H1 (cell line): ENCODE data around the gene ORMDL1. TPM values are rescaled to one million over a fixed set of nuclear protein-coding genes. Genes with fewer than 3 reads are reported as not detected.

Experiments used
- CTCF ChIA-PET: fragments of 300-600 bp; sonication (Branson Sonifier 250); formaldehyde crosslinking; loops from one replicate; lab custom pipeline; 2021; ENCODE audit not compliant: partially characterized antibody; lab: Charles Lee
- POLR2A ChIA-PET: fragments of 300-600 bp; sonication (Branson Sonifier 250); formaldehyde crosslinking; loops from one replicate; lab custom pipeline; 2021; ENCODE audit warnings: inconsistent platforms; ENCODE audit not compliant: partially characterized antibody; lab: Charles Lee
- DNase-seq, 2 experiments: peaks; one replicate each; pipeline versions ENCODE4 v3.0.0 to v3.0.0-alpha.2; 2010 to 2022; ENCODE audit warnings: low spot score in 2 of 2, low read depth in 1 of 2, mixed read lengths in 1 of 2
- FAIRE-seq: peaks from 2 replicates; lab custom pipeline; 2011; peaks lifted over from hg19 to GRCh38; lab: Jason Lieb, UNC
- H2AFZ ChIP-seq: 2 replicates; pipeline ENCODE4 v1.8.1; 2012; ENCODE audit warnings: low read length, inconsistent platforms
- H2AK5ac ChIP-seq: 2 replicates; pipeline ENCODE4 v1.6.1; 2013; ENCODE audit warnings: low read depth, low read length
- H2BK120ac ChIP-seq: replicated peaks from 2 replicates; pipeline ENCODE3; 2013; ENCODE audit warnings: low read depth, low read length, inconsistent platforms
- H2BK12ac ChIP-seq: 2 replicates; pipeline ENCODE4 v1.6.1; 2013; ENCODE audit warnings: low read depth, low read length
- H2BK15ac ChIP-seq: 2 replicates; pipeline ENCODE4 v1.6.1; 2013; ENCODE audit warnings: low read length
- H2BK20ac ChIP-seq: 2 replicates; pipeline ENCODE4 v1.6.1; 2013; ENCODE audit warnings: low read length
- H2BK5ac ChIP-seq: 2 replicates; pipeline ENCODE4 v1.6.1; 2013; ENCODE audit warnings: low read depth, low read length
- H3K14ac ChIP-seq: 2 replicates; pipeline ENCODE4 v1.6.1; 2013; ENCODE audit warnings: inconsistent platforms; ENCODE audit not compliant: insufficient read length
- H3K18ac ChIP-seq: 2 replicates; pipeline ENCODE4 v1.6.1; 2013; ENCODE audit warnings: low read length; ENCODE audit errors: extremely low read depth
- H3K23ac ChIP-seq: 2 replicates; pipeline ENCODE4 v1.6.1; 2013; ENCODE audit warnings: inconsistent platforms; ENCODE audit not compliant: insufficient read length
- H3K23me2 ChIP-seq: 2 replicates; pipeline ENCODE4 v1.6.1; 2013; ENCODE audit warnings: low read depth, low read length
- H3K27ac ChIP-seq: 2 replicates; pipeline ENCODE4 v1.6.1; 2011; ENCODE audit warnings: low read depth, low read length, inconsistent platforms
- H3K27me3 ChIP-seq, 4 experiments: replicated peaks in 1 of 4; 1 replicate in 1 of 4; 2 replicates in 3 of 4; pipeline versions ENCODE4 v1.6.1 to v1.8.1; 2011 to 2013; ENCODE audit warnings: low read length in 3 of 4, mild to moderate bottlenecking in 3 of 4, inconsistent platforms in 2 of 4, mixed read lengths in 2 of 4, moderate library complexity in 1 of 4; ENCODE audit not compliant: control insufficient read depth in 3 of 4, insufficient read depth in 3 of 4; ENCODE audit errors: extremely low read depth in 1 of 4
- H3K36me3 ChIP-seq, 4 experiments: 2 replicates each; pipeline versions ENCODE4 v1.6.1 to v1.8.1; 2011 to 2013; ENCODE audit warnings: mild to moderate bottlenecking in 4 of 4, low read length in 3 of 4, moderate library complexity in 2 of 4, control low read depth in 1 of 4, inconsistent platforms in 1 of 4; ENCODE audit not compliant: insufficient read depth in 4 of 4, control insufficient read depth in 2 of 4
- H3K4ac ChIP-seq: replicated peaks from 2 replicates; pipeline ENCODE3; 2013; ENCODE audit warnings: low read length, low read depth, mixed read lengths, inconsistent platforms; ENCODE audit not compliant: insufficient read length
- H3K4me1 ChIP-seq, 4 experiments: replicated peaks in 1 of 4; 1 replicate in 1 of 4; 2 replicates in 3 of 4; pipeline versions ENCODE4 v1.6.1 to v1.8.1; 2011 to 2013; ENCODE audit warnings: low read length in 3 of 4, inconsistent platforms in 2 of 4, mixed read lengths in 1 of 4; ENCODE audit not compliant: insufficient read depth in 4 of 4, control insufficient read depth in 3 of 4
- H3K4me2 ChIP-seq, 2 experiments: 2 replicates each; pipeline versions ENCODE4 v1.6.1 to v1.8.1; 2011 to 2013; ENCODE audit warnings: low read depth in 2 of 2, low read length in 2 of 2, control low read depth in 1 of 2, inconsistent platforms in 1 of 2, mild to moderate bottlenecking in 1 of 2; ENCODE audit not compliant: insufficient read depth in 1 of 2
- H3K4me3 ChIP-seq, 4 experiments: fragments of 200-600, 300-600 bp in 1 of 4; sonication (generic), shearing (Covaris generic), sonication (Bioruptor Twin) in 1 of 4; 2 replicates each; pipeline versions ENCODE4 v1.5.1 to v1.8.1; 2011 to 2016; ENCODE audit warnings: low read length in 4 of 4, low read depth in 3 of 4, control low read depth in 2 of 4, inconsistent platforms in 2 of 4, mild to moderate bottlenecking in 2 of 4, mixed read lengths in 1 of 4, moderate library complexity in 1 of 4; ENCODE audit not compliant: insufficient read depth in 2 of 4; ENCODE audit errors: extremely low read depth in 1 of 4
- H3K56ac ChIP-seq: replicated peaks from 2 replicates; pipeline ENCODE3; 2013; ENCODE audit warnings: low read depth, mild to moderate bottlenecking, mixed read lengths, low read length, inconsistent platforms; ENCODE audit not compliant: insufficient read length
- H3K79me1 ChIP-seq: 2 replicates; pipeline ENCODE4 v1.6.1; 2013; ENCODE audit warnings: low read depth, low read length, control low read depth
- H3K79me2 ChIP-seq, 2 experiments: 2 replicates each; pipeline versions ENCODE4 v1.6.1 to v1.8.1; 2012 to 2013; ENCODE audit warnings: low read length in 2 of 2, mild to moderate bottlenecking in 2 of 2, inconsistent platforms in 1 of 2; ENCODE audit not compliant: insufficient read depth in 2 of 2, control insufficient read depth in 1 of 2
- H3K9ac ChIP-seq, 4 experiments: replicated peaks in 1 of 4; 1 replicate in 1 of 4; 2 replicates in 3 of 4; pipeline versions ENCODE4 v1.6.1 to v1.8.1; 2011 to 2013; ENCODE audit warnings: low read depth in 3 of 4, low read length in 3 of 4, control low read depth in 2 of 4, mild to moderate bottlenecking in 2 of 4, moderate library complexity in 2 of 4, inconsistent platforms in 1 of 4; ENCODE audit errors: extremely low read depth in 1 of 4
- H3K9me3 ChIP-seq, 2 experiments: 2 replicates each; pipeline versions ENCODE4 v1.6.1 to v1.8.1; 2012 to 2013; ENCODE audit warnings: mild to moderate bottlenecking in 2 of 2, moderate library complexity in 2 of 2, control low read depth in 1 of 2, inconsistent platforms in 1 of 2, low read depth in 1 of 2, low read length in 1 of 2, mixed read lengths in 1 of 2; ENCODE audit not compliant: insufficient read depth in 2 of 2
- H4K20me1 ChIP-seq, 2 experiments: replicated peaks in 1 of 2; 2 replicates each; pipeline versions ENCODE3 to v1.8.1; 2011 to 2013; ENCODE audit warnings: inconsistent platforms in 2 of 2, low read length in 2 of 2, mild to moderate bottlenecking in 1 of 2; ENCODE audit not compliant: insufficient read depth in 2 of 2, control insufficient read depth in 1 of 2
- H4K5ac ChIP-seq: 2 replicates; pipeline ENCODE4 v1.6.1; 2013; ENCODE audit warnings: low read length, low read depth, mixed read lengths, inconsistent platforms; ENCODE audit not compliant: insufficient read length
- H4K8ac ChIP-seq: 2 replicates; pipeline ENCODE4 v1.8.0; 2013; ENCODE audit warnings: mild to moderate bottlenecking, moderate library complexity, low read length, inconsistent platforms; ENCODE audit not compliant: insufficient read depth; ENCODE audit errors: extremely low read depth
- H4K91ac ChIP-seq: replicated peaks from 2 replicates; pipeline ENCODE3; 2013; ENCODE audit warnings: low read length, mixed read lengths, inconsistent platforms; ENCODE audit not compliant: insufficient read length
- BACH1 ChIP-seq: IDR thresholded peaks from 2 replicates; pipeline ENCODE4 v1.6.1; 2012; ENCODE audit warnings: low read length, improper control_type of control experiment
- CEBPB ChIP-seq: IDR thresholded peaks from 2 replicates; pipeline ENCODE4 v1.6.1; 2012; ENCODE audit warnings: low read depth, low read length
- CHD1 ChIP-seq: IDR thresholded peaks from 2 replicates; pipeline ENCODE4 v1.6.1; 2012; ENCODE audit warnings: low read depth, low read length, improper control_type of control experiment
- EGR1 ChIP-seq: IDR thresholded peaks from 2 replicates; pipeline ENCODE4 v1.6.1; 2011; ENCODE audit warnings: low read depth, low read length, borderline replicate concordance
- GABPA ChIP-seq: IDR thresholded peaks from 2 replicates; pipeline ENCODE4 v1.6.1; 2011; ENCODE audit warnings: mild to moderate bottlenecking, low read length, moderate library complexity, borderline replicate concordance; ENCODE audit not compliant: insufficient read depth
- GTF2F1 ChIP-seq: IDR thresholded peaks from 2 replicates; pipeline ENCODE4 v1.6.1; 2012; ENCODE audit warnings: low read depth, low read length, improper control_type of control experiment, borderline replicate concordance
- HDAC6 ChIP-seq: IDR thresholded peaks from one replicate; pipeline ENCODE4 v1.7.1; 2012; ENCODE audit warnings: low read depth, mild to moderate bottlenecking, inconsistent platforms, low read length, moderate library complexity
- NANOG ChIP-seq: IDR thresholded peaks from 2 replicates; pipeline ENCODE4 v1.6.1; 2011; ENCODE audit warnings: low read length, low read depth, mild to moderate bottlenecking, inconsistent platforms; ENCODE audit not compliant: insufficient read depth, poor library complexity, severe bottlenecking
- PHF8 ChIP-seq: fragments of 200-600 bp; sonication (generic); conservative IDR thresholded peaks from 2 replicates; pipeline ENCODE4 v1.7.1; 2012; ENCODE audit warnings: low read depth, mild to moderate bottlenecking, inconsistent platforms, low read length, moderate library complexity
- RFX5 ChIP-seq: IDR thresholded peaks from 2 replicates; pipeline ENCODE4 v1.6.1; 2011; ENCODE audit warnings: low read depth, low read length, improper control_type of control experiment, borderline replicate concordance
- SP2 ChIP-seq: IDR thresholded peaks from 2 replicates; pipeline ENCODE4 v1.6.1; 2012; ENCODE audit warnings: mild to moderate bottlenecking, low read length, inconsistent platforms
- SP4 ChIP-seq: IDR thresholded peaks from 2 replicates; pipeline ENCODE4 v1.6.1; 2012; ENCODE audit warnings: low read length, inconsistent platforms
- SRF ChIP-seq: IDR thresholded peaks from 2 replicates; pipeline ENCODE4 v1.6.1; 2011; ENCODE audit warnings: mild to moderate bottlenecking, low read depth, low read length, moderate library complexity
- WGBS, 2 experiments: shearing (Covaris generic) in 1 of 2; methylation state at CpG; one replicate each; pipeline versions ENCODE4 v1.1.6 to v1.1.7; 2013 to 2015; ENCODE audit warnings: low lambda C conversion rate in 2 of 2, mixed read lengths in 2 of 2, inconsistent platforms in 1 of 2, low coverage in 1 of 2, missing lambda C conversion rate in 1 of 2; ENCODE audit not compliant: insufficient replicate concordance in 2 of 2, insufficient coverage in 1 of 2, insufficient read length in 1 of 2; ENCODE audit errors: extremely low coverage in 1 of 2, missing lambda C conversion rate in 1 of 2; 5-methylcytosine and 5-hydroxymethylcytosine counted together
- polyA plus RNA-seq, 7 experiments: library from polyadenylated mRNA; depleted of rRNA in 3 of 7; stranded (reverse) in 5 of 7; unstranded in 2 of 7; fragments of >200 nt in 5 of 7; fragments of 200-250 nt in 2 of 7; gene quantifications; 1 replicate in 5 of 7; 2 replicates in 1 of 7; 4 replicates in 1 of 7; pipeline versions ENCODE4 v1.2.1 to v1.2.3, GENCODE V29; 2011 to 2013; ENCODE audit warnings: missing spikeins in 2 of 7, mixed read lengths in 2 of 7
- total RNA-seq: library from RNA; stranded (reverse); fragmentation: NEBNext Ultra II Directional; extraction: Animal tissue kit (Norgen Biotek cat#: 25700); gene quantifications from 2 replicates; pipeline ENCODE4 v1.2.1, GENCODE V29; 2021

Gene ORMDL1
- total and polyA plus RNA-seq, 2 of the 8 experiments (the other 6 are each of a cell fraction or from before 2014, with no cell fraction given), result 34.9 to 58.1 TPM

DNA sequence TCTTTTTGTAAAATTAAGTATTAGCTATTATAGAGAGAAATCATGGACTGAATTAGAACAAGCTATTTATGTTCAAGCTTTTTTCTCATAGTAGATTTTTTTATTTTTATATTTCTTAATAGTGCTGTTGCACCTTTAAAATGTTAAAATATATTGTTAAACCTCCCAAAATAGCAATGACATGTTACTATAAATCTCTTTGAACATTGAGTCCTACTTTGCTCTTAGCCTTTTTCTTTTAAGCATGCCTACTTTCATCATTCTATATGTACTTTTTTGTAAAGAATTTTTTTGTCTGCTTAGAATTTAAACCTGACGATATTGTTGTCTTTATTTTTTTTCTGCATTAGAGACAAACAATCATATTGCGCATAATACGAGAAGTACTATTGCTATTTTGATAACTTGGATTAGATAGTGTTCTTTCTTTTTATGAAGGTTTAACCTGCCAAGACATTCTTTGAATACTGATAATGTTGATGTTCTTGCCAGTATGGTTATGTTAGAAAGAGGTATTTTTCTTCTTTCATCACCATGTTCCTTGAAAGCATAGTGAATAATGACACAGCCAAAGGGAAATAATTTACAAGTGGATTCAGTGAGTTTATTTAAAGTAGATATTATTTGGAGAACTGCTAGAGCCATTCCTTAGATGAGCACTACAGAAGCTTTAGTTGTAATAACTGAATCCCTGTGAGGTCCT lies 40.7 kb upstream of the ORMDL1 start:
- Histone ChIP-seq H3K18ac (no peak overlapping the region), H2BK5ac (no peak overlapping the region), H3K79me2 (peaks cover 0 to 35% of the 10 kb centered on the region in 2 experiments; a peak in 2 of 4 replicates), H3K14ac (no peak overlapping the region), H4K91ac (no peak overlapping the region), H2AK5ac (no peak overlapping the region), H3K36me3 (peaks cover 0 to 11% (median 4%) of the 10 kb centered on the region in 4 experiments; a peak in 3 of 8 replicates), H3K79me1 (no peaks in the 10 kb centered on the region; the same call in 1 of the 2 replicates), H4K5ac (no peak overlapping the region), H3K27me3 (no peaks in the 10 kb centered on the region), H3K23me2 (no peaks in the 10 kb centered on the region; the same call in 1 of the 2 replicates), H3K4me1 (peaks cover 0 to 9% (median 2%) of the 10 kb centered on the region in 4 experiments; a peak in 2 of 7 replicates), H2BK12ac (no peak overlapping the region), H3K4me2 (no peak overlapping the region), H3K4ac (no peak overlapping the region), H3K27ac (no peak overlapping the region), H2BK15ac (no peak overlapping the region), H3K4me3 (no peak overlapping the region), H4K20me1 (peaks cover 0 to 4% of the 10 kb centered on the region in 2 experiments), H3K56ac (no peak overlapping the region), H3K9ac (no peak overlapping the region), H4K8ac (no peak overlapping the region), H2AFZ (no peak overlapping the region), H2BK20ac (no peak overlapping the region), H3K9me3 (no peaks in the 10 kb centered on the region), H3K23ac (no peak overlapping the region), H2BK120ac (no peak overlapping the region)
- ChIA-PET CTCF (interaction anchor here (1.4 kb wide), 1 partner anchor 12 kb away, joined by 5 read pairs; no protein-coding TSS in a partner anchor), POLR2A (no interaction called here)
- 97% methylated on average over 3 of the region's 3 CpGs; no CpG with 5 or more reads in 1 of the 2 experiments for whole genome bisulfite sequencing, 2 experiments
- FAIRE-seq (no peak), DNase-seq (no peak)
- no peak for TF ChIP-seq CHD1
- no peak for TF ChIP-seq EGR1
- no peak for TF ChIP-seq NANOG
- no peak for TF ChIP-seq PHF8
- no peak for TF ChIP-seq BACH1
- TF ChIP-seq HDAC6, result no peak
- TF ChIP-seq SP2, result no peak
- no peak for TF ChIP-seq SRF
- TF ChIP-seq GABPA, result no peak
- no peak for TF ChIP-seq SP4
- TF ChIP-seq CEBPB, result no peak
- no peak for TF ChIP-seq RFX5
- no peak for TF ChIP-seq GTF2F1
